MM.1S (cell line): Measurements from ENCODE around the gene DNAJC3.

Experiments used
- EZH2 ChIP-seq: fragments of 300-600 bp; sonication (generic); optimal IDR thresholded peaks from 2 replicates; pipeline ENCODE3; 2017; ENCODE audit warnings: low read depth, mild to moderate bottlenecking, antibody characterized with exemption, low read length, mixed read lengths
- EZH2phosphoT487 ChIP-seq: fragments of 300-600 bp; sonication (generic); IDR thresholded peaks from 2 replicates; pipeline ENCODE4 v1.6.1; 2018; ENCODE audit warnings: antibody characterized with exemption, low read length
- TF ChIP-seq, protein P1 (sequence below): fragments of 300-600 bp; sonication (generic); IDR thresholded peaks from 2 replicates; pipeline ENCODE4 v1.5.1; 2016; ENCODE audit warnings: antibody characterized with exemption, low read length, mixed read lengths

DNA sequence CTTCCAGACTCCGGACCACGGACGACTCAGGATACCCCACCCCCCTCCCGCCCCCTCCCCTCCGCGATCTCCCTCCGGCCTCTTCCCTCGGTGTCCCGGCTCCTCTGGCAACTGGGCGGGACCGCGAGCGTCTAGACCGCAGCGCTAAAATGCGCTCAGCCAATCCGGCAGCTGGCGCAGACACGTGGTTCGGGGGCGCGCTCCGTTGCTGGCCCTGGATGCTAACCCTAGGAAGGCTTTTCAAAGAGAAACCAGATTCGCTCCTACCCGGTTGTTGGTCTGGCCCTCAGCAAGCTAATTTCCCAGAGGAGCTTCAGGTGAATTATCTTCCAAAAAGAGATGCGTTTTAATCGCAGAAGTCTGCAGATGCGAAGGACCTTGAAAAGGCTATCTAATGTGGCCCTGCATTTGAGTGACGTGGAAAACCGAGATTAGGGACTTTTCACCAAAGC is 32.3 kb upstream of the DNAJC3 start, which contains the start of gene DZIP1:
- TF ChIP-seq EZH2phosphoT487 (no peak), EZH2 (no peak)
- TF ChIP-seq, protein P1, sequence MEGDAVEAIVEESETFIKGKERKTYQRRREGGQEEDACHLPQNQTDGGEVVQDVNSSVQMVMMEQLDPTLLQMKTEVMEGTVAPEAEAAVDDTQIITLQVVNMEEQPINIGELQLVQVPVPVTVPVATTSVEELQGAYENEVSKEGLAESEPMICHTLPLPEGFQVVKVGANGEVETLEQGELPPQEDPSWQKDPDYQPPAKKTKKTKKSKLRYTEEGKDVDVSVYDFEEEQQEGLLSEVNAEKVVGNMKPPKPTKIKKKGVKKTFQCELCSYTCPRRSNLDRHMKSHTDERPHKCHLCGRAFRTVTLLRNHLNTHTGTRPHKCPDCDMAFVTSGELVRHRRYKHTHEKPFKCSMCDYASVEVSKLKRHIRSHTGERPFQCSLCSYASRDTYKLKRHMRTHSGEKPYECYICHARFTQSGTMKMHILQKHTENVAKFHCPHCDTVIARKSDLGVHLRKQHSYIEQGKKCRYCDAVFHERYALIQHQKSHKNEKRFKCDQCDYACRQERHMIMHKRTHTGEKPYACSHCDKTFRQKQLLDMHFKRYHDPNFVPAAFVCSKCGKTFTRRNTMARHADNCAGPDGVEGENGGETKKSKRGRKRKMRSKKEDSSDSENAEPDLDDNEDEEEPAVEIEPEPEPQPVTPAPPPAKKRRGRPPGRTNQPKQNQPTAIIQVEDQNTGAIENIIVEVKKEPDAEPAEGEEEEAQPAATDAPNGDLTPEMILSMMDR = no peak
